DND-41 (cell line): ENCODE measurements around the gene LLGL2.
"Not testable (repeated sequence)": the region's sequence is repeated elsewhere in the genome, so short reads cannot be mapped to it uniquely, and the experiment has no call there.

Source experiments
- ATAC-seq: fragments of 200-7000 bp; cut with Tn5 transposase; 3 replicates; pipeline ENCODE4 v1.9.1; 2021; ENCODE audit warnings: low read depth; ENCODE audit not compliant: insufficient read depth
- DNase-seq: peaks from one replicate; pipeline ENCODE4 v3.0.0-alpha.2; 2020
- H2AFZ ChIP-seq: 2 replicates; pipeline ENCODE4 v1.6.0; 2012; ENCODE audit warnings: low read depth, low read length
- H3K27ac ChIP-seq: 2 replicates; pipeline ENCODE4 v1.5.1; 2012; ENCODE audit warnings: low read length, inconsistent platforms
- H3K27me3 ChIP-seq: fragments of 200-600 bp; sonication (generic); 2 replicates; pipeline ENCODE4 v1.6.0; 2012; ENCODE audit warnings: low read length, mild to moderate bottlenecking, inconsistent platforms; ENCODE audit not compliant: insufficient read depth, poor library complexity
- H3K36me3 ChIP-seq: 2 replicates; pipeline ENCODE4 v1.5.1; 2012; ENCODE audit warnings: low read length, inconsistent platforms; ENCODE audit not compliant: insufficient read depth
- H3K4me1 ChIP-seq: 2 replicates; pipeline ENCODE4 v1.5.1; 2012; ENCODE audit warnings: mild to moderate bottlenecking, low read length; ENCODE audit not compliant: insufficient read depth
- H3K4me2 ChIP-seq: 2 replicates; pipeline ENCODE4 v1.6.0; 2012; ENCODE audit warnings: mild to moderate bottlenecking, moderate library complexity, low read length, inconsistent platforms; ENCODE audit not compliant: insufficient read depth
- H3K4me3 ChIP-seq, 2 experiments: fragments of 200-600 bp in 1 of 2; shearing (Covaris generic) in 1 of 2; 2 replicates each; pipeline ENCODE4 v1.5.1; 2012 to 2016; ENCODE audit warnings: inconsistent platforms in 2 of 2, low read length in 2 of 2, mild to moderate bottlenecking in 2 of 2, low read depth in 1 of 2, moderate library complexity in 1 of 2
- H3K79me2 ChIP-seq: 2 replicates; pipeline ENCODE4 v1.6.0; 2012; ENCODE audit warnings: low read length, inconsistent platforms; ENCODE audit not compliant: insufficient read depth
- H3K9ac ChIP-seq: 2 replicates; pipeline ENCODE4 v1.6.0; 2012; ENCODE audit warnings: low read depth, mild to moderate bottlenecking, inconsistent platforms, low read length, moderate library complexity
- H3K9me3 ChIP-seq: 2 replicates; pipeline ENCODE4 v1.5.1; 2012; ENCODE audit warnings: low read length, moderate library complexity, mild to moderate bottlenecking, inconsistent platforms; ENCODE audit not compliant: insufficient read depth, severe bottlenecking
- H4K20me1 ChIP-seq: 2 replicates; pipeline ENCODE4 v1.6.0; 2012; ENCODE audit warnings: low read length; ENCODE audit not compliant: insufficient read depth
- EZH2 ChIP-seq: IDR thresholded peaks from 3 replicates; pipeline ENCODE4 v1.6.1; 2012; ENCODE audit warnings: borderline replicate concordance, low read depth, mild to moderate bottlenecking, moderate library complexity, low read length, inconsistent platforms; ENCODE audit not compliant: severe bottlenecking
- TF ChIP-seq, protein P1 (sequence below): IDR thresholded peaks from 2 replicates; pipeline ENCODE4 v1.5.1; 2012; ENCODE audit warnings: borderline replicate concordance, low read length, moderate library complexity, mild to moderate bottlenecking; ENCODE audit not compliant: poor library complexity, severe bottlenecking; ENCODE audit errors: extremely low read depth

Gene LLGL2

DNA sequence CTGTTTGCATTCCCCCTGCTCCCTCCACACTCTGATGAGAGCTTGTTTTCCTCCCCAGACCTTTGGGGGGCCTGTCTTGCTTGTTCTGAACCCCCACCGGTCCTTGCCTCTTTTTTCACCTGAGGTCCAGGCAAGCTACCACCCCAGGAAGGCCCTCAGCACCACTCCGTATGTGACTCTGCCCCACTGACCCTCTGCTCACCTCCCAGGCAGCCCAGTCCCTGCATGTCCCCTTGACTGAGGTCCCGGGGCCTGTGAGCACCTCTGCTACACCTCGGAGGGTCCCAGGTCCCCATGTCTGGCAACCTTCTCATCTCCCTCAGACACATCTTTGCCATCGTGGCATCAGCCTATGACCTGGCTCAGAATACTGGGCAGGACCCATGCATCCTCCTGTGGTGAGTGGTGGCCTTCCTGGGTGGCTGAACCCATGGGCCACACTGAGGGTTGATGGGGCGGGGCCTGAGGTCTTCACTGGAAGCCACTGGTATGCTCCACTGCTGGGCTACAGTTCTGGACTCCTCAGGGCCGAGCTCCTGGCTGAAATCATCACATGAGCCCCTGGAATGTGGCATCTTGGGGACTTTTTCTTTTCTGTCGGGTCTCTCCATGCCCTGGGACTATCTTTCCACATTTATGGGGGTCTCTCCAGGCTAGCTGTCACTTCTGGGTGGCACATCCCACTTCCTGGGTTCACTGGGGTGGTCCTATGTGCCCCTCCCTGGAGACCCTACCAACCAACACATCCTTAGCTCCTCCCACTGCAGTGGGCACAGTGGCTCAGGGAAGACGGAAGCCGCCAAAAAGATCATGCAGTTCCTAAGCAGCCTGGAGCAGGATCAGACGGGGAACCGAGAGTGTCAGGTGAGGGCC, 65.6 kb downstream of the LLGL2 start:
- no peak for DNase-seq
- H4K20me1 ChIP-seq = 0 out of 2 replicates have a peak, but pooled peaks cover 4% of the 10 kb centered on the region

DNA sequence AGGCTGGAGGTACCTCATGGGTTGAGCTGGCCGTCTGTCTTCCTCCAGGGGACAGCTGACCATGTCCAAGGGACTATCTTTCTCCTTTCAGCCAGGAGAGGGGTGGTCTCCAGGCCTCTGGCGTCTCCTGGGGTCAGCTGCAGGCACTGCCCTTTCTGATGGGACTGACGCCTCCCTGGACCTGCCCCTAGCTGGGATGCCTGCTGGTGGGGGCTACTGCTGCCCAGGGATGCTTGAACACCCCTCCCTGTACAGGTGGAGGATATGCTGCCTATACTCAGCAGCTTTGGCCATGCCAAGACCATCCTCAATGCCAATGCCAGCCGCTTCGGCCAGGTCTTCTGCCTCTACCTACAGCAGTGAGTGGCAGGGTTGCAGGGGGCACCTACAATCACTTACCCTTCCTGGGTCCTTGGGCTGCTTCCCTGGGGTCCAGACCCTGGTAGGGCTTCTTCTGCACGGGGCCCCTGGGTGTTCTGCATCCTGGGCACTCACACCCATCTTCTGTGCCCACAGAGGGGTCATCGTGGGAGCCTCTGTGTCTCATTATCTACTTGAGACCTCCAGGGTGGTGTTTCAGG, 66.3 kb downstream of the LLGL2 start:
- H3K27ac ChIP-seq = no peak overlapping the region
- H3K4me3 ChIP-seq = no peak overlapping the region
- H3K4me2 ChIP-seq = no peak overlapping the region
- H3K79me2 ChIP-seq = no peaks in the 10 kb centered on the region
- no peaks in the 10 kb centered on the region for H3K9me3 ChIP-seq
- no peak overlapping the region for H3K9ac ChIP-seq
- ATAC-seq (no peak), DNase-seq (no peak)
- H3K4me1 ChIP-seq = peaks cover 21% of the 10 kb centered on the region
- no peaks in the 10 kb centered on the region for H3K36me3 ChIP-seq
- TF ChIP-seq, protein P1, sequence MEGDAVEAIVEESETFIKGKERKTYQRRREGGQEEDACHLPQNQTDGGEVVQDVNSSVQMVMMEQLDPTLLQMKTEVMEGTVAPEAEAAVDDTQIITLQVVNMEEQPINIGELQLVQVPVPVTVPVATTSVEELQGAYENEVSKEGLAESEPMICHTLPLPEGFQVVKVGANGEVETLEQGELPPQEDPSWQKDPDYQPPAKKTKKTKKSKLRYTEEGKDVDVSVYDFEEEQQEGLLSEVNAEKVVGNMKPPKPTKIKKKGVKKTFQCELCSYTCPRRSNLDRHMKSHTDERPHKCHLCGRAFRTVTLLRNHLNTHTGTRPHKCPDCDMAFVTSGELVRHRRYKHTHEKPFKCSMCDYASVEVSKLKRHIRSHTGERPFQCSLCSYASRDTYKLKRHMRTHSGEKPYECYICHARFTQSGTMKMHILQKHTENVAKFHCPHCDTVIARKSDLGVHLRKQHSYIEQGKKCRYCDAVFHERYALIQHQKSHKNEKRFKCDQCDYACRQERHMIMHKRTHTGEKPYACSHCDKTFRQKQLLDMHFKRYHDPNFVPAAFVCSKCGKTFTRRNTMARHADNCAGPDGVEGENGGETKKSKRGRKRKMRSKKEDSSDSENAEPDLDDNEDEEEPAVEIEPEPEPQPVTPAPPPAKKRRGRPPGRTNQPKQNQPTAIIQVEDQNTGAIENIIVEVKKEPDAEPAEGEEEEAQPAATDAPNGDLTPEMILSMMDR = no peak
- no peak for TF ChIP-seq EZH2
- peaks cover 15% of the 10 kb centered on the region for H3K27me3 ChIP-seq
- no peak overlapping the region for H2AFZ ChIP-seq
- H4K20me1 ChIP-seq = 0 out of 2 replicates have a peak, but pooled peaks cover 4% of the 10 kb centered on the region

More for the DNA sequence above, 65.6 kb downstream of the LLGL2 start:
- ATAC-seq = no peak
- Histone ChIP-seq H3K4me1 (peaks cover 21% of the 10 kb centered on the region), H3K4me3 (no peak overlapping the region), H3K9me3 (no peaks in the 10 kb centered on the region), H3K79me2 (no peaks in the 10 kb centered on the region), H3K36me3 (no peaks in the 10 kb centered on the region), H3K27me3 (peaks cover 15% of the 10 kb centered on the region), H2AFZ (no peak overlapping the region), H3K4me2 (no peak overlapping the region), H3K27ac (no peak overlapping the region), H3K9ac (no peak overlapping the region)
- no peak for TF ChIP-seq EZH2
- TF ChIP-seq, protein P1 = no peak

DNA sequence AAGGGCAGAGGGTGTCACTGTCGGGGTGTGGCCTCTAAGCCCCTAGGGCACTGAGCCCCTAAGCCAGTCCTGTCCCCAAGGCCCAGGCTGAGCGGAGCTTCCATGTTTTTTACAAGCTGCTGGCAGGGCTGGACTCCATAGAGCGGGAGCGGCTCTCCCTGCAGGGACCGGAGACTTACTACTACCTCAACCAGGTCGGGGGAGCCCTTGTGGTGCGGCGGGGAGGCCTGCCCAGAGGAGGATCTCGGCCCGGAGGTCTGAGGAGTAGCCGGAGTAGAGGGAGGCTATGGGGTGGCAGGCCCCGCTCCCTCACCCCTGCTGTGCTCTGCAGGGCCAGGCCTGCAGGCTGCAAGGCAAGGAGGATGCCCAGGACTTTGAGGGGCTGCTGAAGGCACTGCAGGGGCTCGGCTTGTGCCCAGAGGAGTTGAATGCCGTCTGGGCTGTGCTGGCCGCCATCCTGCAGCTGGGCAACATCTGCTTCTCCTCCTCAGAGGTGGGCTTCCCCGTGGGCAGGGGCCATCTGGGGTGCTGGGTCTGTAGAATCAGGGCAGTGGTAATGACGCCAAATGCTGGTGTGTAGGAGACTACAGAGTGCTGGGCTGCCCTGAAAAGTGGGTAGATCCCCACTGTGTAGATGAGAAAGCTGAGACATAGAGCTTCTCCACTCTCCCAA, 67.0 kb downstream of the LLGL2 start:
- DNase-seq (no peak), ATAC-seq (no peak)
- Histone ChIP-seq H4K20me1 (0 out of 2 replicates have a peak, but pooled peaks cover 4% of the 10 kb centered on the region), H2AFZ (no peak overlapping the region), H3K9me3 (no peaks in the 10 kb centered on the region), H3K4me1 (peaks cover 21% of the 10 kb centered on the region), H3K36me3 (no peaks in the 10 kb centered on the region), H3K27me3 (peaks cover 13% of the 10 kb centered on the region), H3K79me2 (no peaks in the 10 kb centered on the region), H3K4me2 (no peak overlapping the region), H3K9ac (no peak overlapping the region), H3K4me3 (no peak overlapping the region), H3K27ac (no peak overlapping the region)
- no peak for TF ChIP-seq EZH2
- TF ChIP-seq, protein P1 = no peak

DNA sequence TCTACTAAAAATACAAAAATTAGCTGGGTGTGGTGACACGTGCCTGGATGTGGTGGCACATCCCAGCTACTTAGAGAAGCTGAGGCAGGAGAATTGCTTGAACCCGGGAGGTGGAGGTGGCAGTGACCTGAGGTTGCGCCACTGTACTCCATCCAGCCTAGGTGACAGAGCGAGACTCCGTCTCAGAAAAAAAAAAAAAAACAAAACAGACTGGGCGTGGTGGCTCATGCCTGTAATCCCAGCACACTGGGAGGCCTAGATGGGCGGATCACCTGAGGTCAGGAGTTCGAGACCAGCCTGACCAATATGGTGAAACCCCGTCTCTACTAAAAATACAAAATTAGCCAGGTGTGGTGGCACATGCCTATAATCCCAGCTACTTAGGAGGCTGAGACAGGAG, 67.9 kb downstream of the LLGL2 start:
- not testable (repeated sequence) for DNase-seq, H3K9ac ChIP-seq, H3K36me3 ChIP-seq, H3K4me2 ChIP-seq, H3K4me3 ChIP-seq, H3K27ac ChIP-seq, H3K9me3 ChIP-seq, ATAC-seq, H3K27me3 ChIP-seq, H2AFZ ChIP-seq, H4K20me1 ChIP-seq, H3K79me2 ChIP-seq
- H3K4me1 ChIP-seq = peaks cover 14% of the 10 kb centered on the region
